ENCODE measurements around the gene ZBTB43. TPM values are rescaled to one million over a fixed set of nuclear protein-coding genes. Genes with fewer than 3 reads are reported as not detected.
A peak's percentile ranks its signal among the peaks of the same experiment; 100 is the strongest.
"Not testable (repeated sequence)": the region's sequence is repeated elsewhere in the genome, so short reads cannot be mapped to it uniquely, and the experiment has no call there.

ZBTB43 gene
- total and polyA plus RNA-seq, 10 of the 15 experiments (the other 5 are each of a cell fraction or from before 2014, with no cell fraction given): 2.4 to 19.3 (median 8.7) TPM

DNA sequence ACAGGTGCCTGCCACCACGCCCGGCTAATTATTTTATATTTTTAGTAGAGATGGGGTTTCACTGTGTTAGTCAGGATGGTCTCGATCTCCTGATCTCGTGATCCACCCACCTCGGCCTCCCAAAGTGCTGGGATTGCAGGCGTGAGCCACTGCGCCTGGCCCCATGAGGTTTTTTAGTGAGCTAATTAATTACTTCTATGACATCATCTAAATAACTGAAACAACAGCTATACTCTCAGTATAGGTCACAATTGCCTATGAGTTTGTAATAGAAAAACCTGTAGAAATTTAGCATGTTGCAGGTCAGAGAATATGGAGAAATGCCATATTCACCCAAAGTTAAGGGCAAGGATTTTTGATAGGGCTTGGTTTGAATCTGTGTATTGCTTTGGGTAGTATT is 12.8 kb downstream of the ZBTB43 start:
- DNase-seq (ENCODE audit: low read depth, low spot score); H3K4me2 ChIP-seq (ENCODE audit: control insufficient read depth, insufficient read depth); H3K27me3 ChIP-seq (replicated peaks in 1 of 2; ENCODE audit: control insufficient read depth in 2 of 2, insufficient read depth in 2 of 2, low read length in 1 of 2); H3K4me1 ChIP-seq (ENCODE audit: control insufficient read depth, insufficient read depth, low read length); FAIRE-seq; ATAC-seq; H2AFZ ChIP-seq (ENCODE audit: control insufficient read depth, low read depth, low read length); H4K20me1 ChIP-seq (ENCODE audit: control insufficient read depth, insufficient read depth); H3K9ac ChIP-seq (ENCODE audit: control insufficient read depth, insufficient read depth, low read length); in situ Hi-C loops (cut with MboI); H3K4me3 ChIP-seq; H3K27ac ChIP-seq (ENCODE audit: control insufficient read depth, insufficient read depth); BruUV-seq (replicated peaks); POLR2A ChIA-PET; intact Hi-C loops (cut with micrococcal nuclease; ENCODE audit: unreplicated experiment): not testable (repeated sequence)
- SMC1A ChIA-PET (ENCODE audit: uncharacterized antibody, unreplicated experiment): interaction anchor here (1.5 kb wide), 1 partner anchor 9 kb away, joined by 4 read pairs; no protein-coding TSS in a partner anchor
- peaks cover 30% of the 10 kb centered on the region for H3K79me2 ChIP-seq (ENCODE audit: control insufficient read depth, insufficient read depth, low read length)
- peak; percentile 51; the same call in 1 of the 2 replicates for TF ChIP-seq ATF7 (IDR thresholded peaks at IDR 0.05; ENCODE audit: low read depth)
- H3K36me3 ChIP-seq (ENCODE audit: control insufficient read depth in 2 of 2, insufficient read depth in 2 of 2, low read length in 1 of 2): peaks cover 3 to 13% of the 10 kb centered on the region in 2 experiments
- peaks cover 27% of the 10 kb centered on the region for H3K9me3 ChIP-seq (replicated peaks; ENCODE audit: control insufficient read depth, insufficient read depth, low read length)
- CTCF ChIA-PET: interaction anchor here (1.4 kb wide), 1 partner anchor 111 kb away, joined by 3 read pairs; no protein-coding TSS in a partner anchor
- 99% methylated on average over 7 of the region's 7 CpGs for WGBS (ENCODE audit: insufficient coverage, insufficient replicate concordance, low lambda C conversion rate, missing lambda C conversion rate)
- RAD21 ChIA-PET (ENCODE audit: unreplicated experiment): interaction anchor here (0.7 kb wide), 1 partner anchor 1517 kb away, joined by 3 read pairs; no protein-coding TSS in a partner anchor

DNA sequence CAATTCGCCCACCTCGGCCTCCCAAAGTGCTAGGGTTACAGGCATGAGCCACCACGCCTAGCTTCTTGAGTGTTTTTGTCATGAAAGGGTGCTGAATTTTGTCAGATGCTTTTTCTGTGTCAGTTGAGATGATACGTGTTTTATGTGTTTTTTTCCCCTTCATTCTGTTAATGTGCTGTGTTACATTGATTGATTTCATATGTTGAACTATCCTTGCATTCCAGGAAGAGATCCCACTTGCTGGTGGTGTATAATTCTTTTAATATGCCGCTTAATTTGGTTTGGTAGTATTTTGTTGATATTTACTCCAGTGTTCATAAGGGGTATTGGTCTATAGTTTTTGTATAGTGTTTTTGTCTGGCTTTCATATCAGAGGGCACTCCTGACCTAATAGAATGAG is 13.6 kb downstream of the ZBTB43 start:
- no peak for TF ChIP-seq ETV6 (conservative IDR thresholded peaks at IDR 0.05 in 1 of 2, IDR thresholded peaks at IDR 0.05 in 1 of 2; ENCODE audit: borderline replicate concordance in 1 of 2, low read depth in 1 of 2)
- TF ChIP-seq, protein P1, sequence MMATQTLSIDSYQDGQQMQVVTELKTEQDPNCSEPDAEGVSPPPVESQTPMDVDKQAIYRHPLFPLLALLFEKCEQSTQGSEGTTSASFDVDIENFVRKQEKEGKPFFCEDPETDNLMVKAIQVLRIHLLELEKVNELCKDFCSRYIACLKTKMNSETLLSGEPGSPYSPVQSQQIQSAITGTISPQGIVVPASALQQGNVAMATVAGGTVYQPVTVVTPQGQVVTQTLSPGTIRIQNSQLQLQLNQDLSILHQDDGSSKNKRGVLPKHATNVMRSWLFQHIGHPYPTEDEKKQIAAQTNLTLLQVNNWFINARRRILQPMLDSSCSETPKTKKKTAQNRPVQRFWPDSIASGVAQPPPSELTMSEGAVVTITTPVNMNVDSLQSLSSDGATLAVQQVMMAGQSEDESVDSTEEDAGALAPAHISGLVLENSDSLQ (IDR thresholded peaks at IDR 0.05): peak; percentile 9; the same call in 1 of the 2 replicates
- H3K36me3 ChIP-seq (ENCODE audit: control insufficient read depth in 2 of 2, insufficient read depth in 2 of 2, low read length in 1 of 2): peaks cover 3 to 7% of the 10 kb centered on the region in 2 experiments
- no peak overlapping the region for H3K4me2 ChIP-seq (ENCODE audit: control insufficient read depth, insufficient read depth)
- ChIA-PET SMC1A (ENCODE audit: uncharacterized antibody, unreplicated experiment) (interaction anchor here (1.5 kb wide), 1 partner anchor 10 kb away, joined by 4 read pairs; no protein-coding TSS in a partner anchor), RAD21 (ENCODE audit: unreplicated experiment) (no interaction called here), POLR2A (interaction anchor here (0.7 kb wide), 1 partner anchor 227 kb away, joined by 3 read pairs; no protein-coding TSS in a partner anchor), CTCF (interaction anchor here (0.7 to 1.4 kb wide), 2 partner anchors 11 to 112 kb away, joined by 3 to 6 read pairs; no protein-coding TSS in a partner anchor)
- H3K9me3 ChIP-seq (replicated peaks; ENCODE audit: control insufficient read depth, insufficient read depth, low read length): peaks cover 24% of the 10 kb centered on the region
- no TSS peak for BruUV-seq (replicated peaks)
- no peak overlapping the region for H3K9ac ChIP-seq (ENCODE audit: control insufficient read depth, insufficient read depth, low read length)
- DNase-seq (ENCODE audit: low read depth, low spot score): no peak
- ATAC-seq: no peak
- H4K20me1 ChIP-seq (ENCODE audit: control insufficient read depth, insufficient read depth): no peaks in the 10 kb centered on the region
- peaks cover 27% of the 10 kb centered on the region for H3K79me2 ChIP-seq (ENCODE audit: control insufficient read depth, insufficient read depth, low read length)
- H3K27ac ChIP-seq (ENCODE audit: control insufficient read depth, insufficient read depth): no peak overlapping the region
- H3K4me1 ChIP-seq (ENCODE audit: control insufficient read depth, insufficient read depth, low read length): peaks cover 3% of the 10 kb centered on the region; the same call in 1 of the 2 replicates
- no peak overlapping the region for H2AFZ ChIP-seq (ENCODE audit: control insufficient read depth, low read depth, low read length)
- FAIRE-seq: no peak
- intact Hi-C loops (cut with micrococcal nuclease; ENCODE audit: unreplicated experiment): no loop called here
- H3K27me3 ChIP-seq (replicated peaks in 1 of 2; ENCODE audit: control insufficient read depth in 2 of 2, insufficient read depth in 2 of 2, low read length in 1 of 2): no peaks in the 10 kb centered on the region
- in situ Hi-C loops (cut with MboI): no loop called here
- 99% methylated on average over 5 of the region's 5 CpGs for WGBS (ENCODE audit: insufficient coverage, insufficient replicate concordance, low lambda C conversion rate, missing lambda C conversion rate)
- H3K4me3 ChIP-seq: no peak overlapping the region
